ENCODE results near the gene GPR61.

The GPR61 gene

DNA sequence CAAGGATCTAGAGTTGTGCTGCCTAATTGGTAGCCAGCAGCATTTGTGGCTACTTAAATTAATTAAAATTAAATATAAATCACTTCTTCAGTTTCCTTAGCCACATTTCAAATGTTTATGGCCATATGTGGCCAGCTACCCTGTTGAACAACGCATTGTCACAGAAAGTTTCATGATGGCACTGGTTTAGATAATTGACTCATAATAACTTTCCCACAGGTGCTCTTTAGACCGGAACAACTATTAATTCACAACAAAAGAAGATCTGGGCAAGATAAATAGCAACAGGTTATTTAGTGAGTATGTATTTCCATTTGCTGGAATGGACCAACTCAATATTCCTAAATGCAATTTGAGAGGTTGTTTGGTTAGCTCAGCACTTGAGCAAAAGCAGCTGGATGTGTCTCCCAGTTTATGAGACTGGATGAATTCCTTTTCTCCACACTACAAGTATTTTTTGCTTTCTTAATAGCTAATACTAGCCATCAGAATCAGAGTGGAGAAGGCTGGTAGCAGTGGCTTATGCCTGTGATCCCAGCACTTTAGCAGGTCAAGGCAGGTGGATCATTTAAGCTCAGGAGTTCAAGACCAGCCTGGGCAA is 26.5 kb upstream of the GPR61 start:
- Histone ChIP-seq H3K27ac (no peak overlapping the region), H3K9me3 (ENCODE audit: severe bottlenecking) (no peaks in the 10 kb centered on the region), H3K4me3 (ENCODE audit: low read depth, low read length) (no peak overlapping the region), H3K27me3 (ENCODE audit: insufficient read depth, low read depth, severe bottlenecking) (no peaks in the 10 kb centered on the region), H3K36me3 (peaks cover under 1% of the 10 kb centered on the region; the same call in 1 of the 2 replicates)
- TF ChIP-seq, protein P1, sequence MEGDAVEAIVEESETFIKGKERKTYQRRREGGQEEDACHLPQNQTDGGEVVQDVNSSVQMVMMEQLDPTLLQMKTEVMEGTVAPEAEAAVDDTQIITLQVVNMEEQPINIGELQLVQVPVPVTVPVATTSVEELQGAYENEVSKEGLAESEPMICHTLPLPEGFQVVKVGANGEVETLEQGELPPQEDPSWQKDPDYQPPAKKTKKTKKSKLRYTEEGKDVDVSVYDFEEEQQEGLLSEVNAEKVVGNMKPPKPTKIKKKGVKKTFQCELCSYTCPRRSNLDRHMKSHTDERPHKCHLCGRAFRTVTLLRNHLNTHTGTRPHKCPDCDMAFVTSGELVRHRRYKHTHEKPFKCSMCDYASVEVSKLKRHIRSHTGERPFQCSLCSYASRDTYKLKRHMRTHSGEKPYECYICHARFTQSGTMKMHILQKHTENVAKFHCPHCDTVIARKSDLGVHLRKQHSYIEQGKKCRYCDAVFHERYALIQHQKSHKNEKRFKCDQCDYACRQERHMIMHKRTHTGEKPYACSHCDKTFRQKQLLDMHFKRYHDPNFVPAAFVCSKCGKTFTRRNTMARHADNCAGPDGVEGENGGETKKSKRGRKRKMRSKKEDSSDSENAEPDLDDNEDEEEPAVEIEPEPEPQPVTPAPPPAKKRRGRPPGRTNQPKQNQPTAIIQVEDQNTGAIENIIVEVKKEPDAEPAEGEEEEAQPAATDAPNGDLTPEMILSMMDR (IDR thresholded peaks at IDR 0.05; ENCODE audit: low read depth, low read length): no peak
- DNase-seq: no peak

DNA sequence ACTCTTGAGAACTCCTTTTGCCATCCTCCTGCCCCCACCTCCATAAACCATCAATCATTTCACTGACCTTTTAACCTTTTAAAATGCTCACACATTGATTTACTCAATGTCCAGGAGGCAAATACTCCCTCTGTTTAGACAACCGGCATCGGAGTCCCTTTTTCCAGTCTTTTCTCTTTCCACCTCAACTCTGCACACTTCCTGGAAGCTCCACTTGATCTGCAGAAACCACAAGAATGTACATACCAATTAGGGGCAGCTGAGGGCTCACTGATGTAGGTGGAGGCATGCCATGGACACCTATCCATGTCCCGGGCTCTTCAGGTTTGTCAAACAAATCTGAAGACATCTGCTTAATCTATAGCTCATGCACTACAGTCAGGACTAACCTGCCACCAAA is 24.8 kb upstream of the GPR61 start:
- H3K9me3 ChIP-seq (ENCODE audit: severe bottlenecking): no peaks in the 10 kb centered on the region
- TF ChIP-seq, protein P1 (IDR thresholded peaks at IDR 0.05; ENCODE audit: low read depth, low read length): no peak
- H3K4me3 ChIP-seq (ENCODE audit: low read depth, low read length): no peak overlapping the region
- no peaks in the 10 kb centered on the region for H3K27me3 ChIP-seq (ENCODE audit: insufficient read depth, low read depth, severe bottlenecking)
- H3K36me3 ChIP-seq: no peaks in the 10 kb centered on the region
- no peak for DNase-seq
- H3K27ac ChIP-seq: no peak overlapping the region

DNA sequence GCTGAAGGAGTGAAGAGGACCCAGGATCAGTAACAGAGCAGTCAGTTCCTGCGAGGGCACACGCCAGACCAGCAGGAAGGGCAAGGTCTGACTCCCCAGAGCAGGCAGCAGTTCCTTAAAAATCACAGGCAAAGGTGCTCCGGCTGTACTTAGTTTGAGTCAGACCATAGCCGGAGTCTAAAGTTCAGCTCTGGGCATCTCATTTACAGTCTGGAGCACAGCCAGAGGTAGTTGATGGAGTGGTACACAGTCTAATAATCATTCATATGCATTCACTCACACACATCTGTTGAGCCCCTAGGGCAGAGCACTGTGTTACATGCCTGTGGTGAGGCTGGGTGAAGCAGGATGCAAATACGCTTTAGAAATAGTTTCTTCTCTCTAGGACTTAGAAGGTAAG is 22.8 kb upstream of the GPR61 start:
- no peak overlapping the region for H3K27ac ChIP-seq
- no peaks in the 10 kb centered on the region for H3K36me3 ChIP-seq
- no peaks in the 10 kb centered on the region for H3K9me3 ChIP-seq (ENCODE audit: severe bottlenecking)
- TF ChIP-seq, protein P1 (IDR thresholded peaks at IDR 0.05; ENCODE audit: low read depth, low read length): no peak
- no peak for DNase-seq
- H3K4me3 ChIP-seq (ENCODE audit: low read depth, low read length): no peak overlapping the region
- H3K27me3 ChIP-seq (ENCODE audit: insufficient read depth, low read depth, severe bottlenecking): no peaks in the 10 kb centered on the region

DNA sequence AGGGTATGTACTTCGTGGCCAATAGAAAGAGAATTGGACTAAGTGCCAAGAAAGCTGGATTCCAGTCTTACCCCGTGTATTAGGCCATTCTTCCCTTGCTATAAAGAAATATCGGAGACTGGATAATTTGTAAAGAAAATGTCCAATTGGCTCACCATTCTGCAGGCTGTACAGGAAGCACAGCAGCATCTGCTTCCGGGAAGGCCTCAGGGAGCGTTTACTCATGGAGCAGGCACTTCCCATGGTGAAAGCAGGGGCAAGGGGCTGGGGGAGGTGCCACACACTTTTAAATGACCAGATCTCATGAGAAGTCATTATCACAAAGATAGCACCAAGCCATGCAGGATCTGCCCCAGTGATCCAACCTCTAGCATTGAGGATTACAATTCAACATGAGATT is 22.3 kb upstream of the GPR61 start:
- Histone ChIP-seq H3K36me3 (no peaks in the 10 kb centered on the region), H3K4me3 (ENCODE audit: low read depth, low read length) (no peak overlapping the region), H3K27ac (no peak overlapping the region), H3K27me3 (ENCODE audit: insufficient read depth, low read depth, severe bottlenecking) (no peaks in the 10 kb centered on the region), H3K9me3 (ENCODE audit: severe bottlenecking) (no peaks in the 10 kb centered on the region)
- TF ChIP-seq, protein P1 (IDR thresholded peaks at IDR 0.05; ENCODE audit: low read depth, low read length): no peak
- DNase-seq: no peak

DNA sequence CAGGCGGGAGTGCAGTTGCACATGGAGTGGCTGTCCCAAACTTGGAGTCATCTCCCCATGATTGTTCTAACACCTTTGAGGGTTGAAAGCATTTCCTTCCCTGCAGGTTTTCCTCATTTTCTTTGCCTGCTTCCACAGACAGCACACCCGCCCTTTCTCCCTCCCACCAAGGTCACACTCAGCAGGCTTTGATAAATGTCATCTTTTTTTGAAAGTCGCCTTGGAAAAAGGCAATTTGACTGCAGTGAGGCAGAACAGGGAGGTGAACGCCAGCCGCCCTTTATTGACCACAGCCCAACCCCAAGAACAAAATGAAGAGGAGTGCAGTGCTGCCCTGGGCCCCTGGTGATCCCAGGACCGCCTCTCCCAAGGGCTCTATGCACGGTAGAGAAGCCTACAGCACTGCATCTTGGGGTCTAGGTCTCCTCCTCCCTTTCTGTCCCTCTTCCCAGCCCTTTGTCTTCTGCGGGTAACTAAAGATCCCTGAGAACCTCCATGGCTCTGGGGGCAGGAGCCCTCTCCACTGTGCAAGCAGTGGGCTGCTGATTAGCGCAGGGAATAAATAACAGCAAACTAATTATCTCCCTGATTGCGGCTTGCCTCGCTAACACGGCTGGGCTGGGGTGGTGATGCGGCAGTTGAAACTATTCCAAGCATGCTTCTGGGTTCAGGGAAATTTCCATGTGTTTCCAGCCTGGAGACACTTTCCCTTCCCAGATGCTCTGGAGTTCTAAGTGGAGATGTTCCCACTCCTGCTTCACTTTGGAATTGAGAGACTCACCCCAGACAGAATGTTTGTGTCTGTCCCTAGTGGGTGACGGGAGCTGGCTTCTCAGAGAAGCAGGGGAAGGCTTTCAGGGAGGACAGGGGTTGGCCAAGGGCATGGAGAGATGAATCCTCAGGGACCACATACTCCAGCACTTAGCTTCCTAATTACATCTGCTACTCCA is 18.4 kb upstream of the GPR61 start:
- DNase-seq: no peak
- Histone ChIP-seq H3K9me3 (ENCODE audit: severe bottlenecking) (peaks cover 6% of the 10 kb centered on the region), H3K4me3 (ENCODE audit: low read depth, low read length) (no peak overlapping the region), H3K27ac (no peak overlapping the region), H3K27me3 (ENCODE audit: insufficient read depth, low read depth, severe bottlenecking) (no peaks in the 10 kb centered on the region), H3K36me3 (no peaks in the 10 kb centered on the region)
- TF ChIP-seq, protein P1 (IDR thresholded peaks at IDR 0.05; ENCODE audit: low read depth, low read length): no peak

All from WERI-Rb-1 (cell line).